HL-60/S4 treated with retinoic acid at 250 ng/mL for 4 days and 3 days (cell line): ENCODE data around the gene NEU1.
"Not testable (repeated sequence)": the region's sequence is repeated elsewhere in the genome, so short reads cannot be mapped to it uniquely, and the experiment has no call there.

Source experiments
- in situ Hi-C: fragments of 300-500 bp; cut with MboI; formaldehyde crosslinking; loops from 2 replicates; pipeline ENCODE4 v1.7.0; 2022; ENCODE audit warnings: low sequenced_read_pairs

NEU1 gene

GRCh38 chr6:31847276-31847978, 15.2 kb downstream of the NEU1 start:
- in situ Hi-C loops: no loop called here

GRCh38 chr6:31844507-31844906, 18.1 kb downstream of the NEU1 start:
- in situ Hi-C loops: no loop called here

- in situ Hi-C loops: no loop called here
Observed at GRCh38 chr6:31842053-31842452, 20.6 kb downstream of the NEU1 start.

GRCh38 chr6:31839779-31840126, 22.9 kb downstream of the NEU1 start:
- in situ Hi-C loops: not testable (repeated sequence)

- in situ Hi-C loops: no loop called here
Observed at GRCh38 chr6:31838968-31839367, 23.7 kb downstream of the NEU1 start.

GRCh38 chr6:31838114-31838553, 24.5 kb downstream of the NEU1 start:
- in situ Hi-C loops: not testable (repeated sequence)

- in situ Hi-C loops: no loop called here
Observed at GRCh38 chr6:31837369-31838113, 25.1 kb downstream of the NEU1 start.

- in situ Hi-C loops: no loop called here
Observed at GRCh38 chr6:31836474-31837368, 25.9 kb downstream of the NEU1 start.

- in situ Hi-C loops: no loop called here
Observed at GRCh38 chr6:31836047-31836473, 26.6 kb downstream of the NEU1 start.

GRCh38 chr6:31834367-31835250, 28.0 kb downstream of the NEU1 start:
- in situ Hi-C loops: no loop called here

- in situ Hi-C loops: no loop called here
Observed at GRCh38 chr6:31831350-31832215, 31.0 kb downstream of the NEU1 start.

GRCh38 chr6:31830886-31831335, 31.7 kb downstream of the NEU1 start:
- in situ Hi-C loops: no loop called here

GRCh38 chr6:31829633-31830283, 32.9 kb downstream of the NEU1 start:
- in situ Hi-C loops: no loop called here

- in situ Hi-C loops: no loop called here
Observed at GRCh38 chr6:31827286-31828079, 35.1 kb downstream of the NEU1 start, which contains the start of gene HSPA1B. TSS of gene HSPA1B (plus strand) at chr6:31827738. CDS start at chr6:31827951, 213 bp downstream.

- in situ Hi-C loops: no loop called here
Observed at GRCh38 chr6:31826793-31827285, 35.8 kb downstream of the NEU1 start.

- in situ Hi-C loops: no loop called here
Observed at GRCh38 chr6:31825553-31825952, 37.1 kb downstream of the NEU1 start.

- in situ Hi-C loops: not testable (repeated sequence)
Observed at GRCh38 chr6:31823592-31824196, 38.9 kb downstream of the NEU1 start.
